Activated CD4-positive, alpha-beta T cell treated with anti-CD3 and anti-CD28 coated beads, Interleukin-2, amount 10 ng/mL, durations not matched to agents 24 days and 14 days (primary cell): ENCODE measurements around the gene PRRX1. TPM values are rescaled to one million over a fixed set of nuclear protein-coding genes. Genes with fewer than 3 reads are reported as not detected.

Experiments used
- DNase-seq: peaks from one replicate; pipeline ENCODE4 v3.0.0; 2022
- H3K27ac Mint-ChIP-seq: one replicate; pipeline ENCODE4 v1.8.0; 2022; ENCODE audit warnings: mild to moderate bottlenecking, mixed read lengths
- H3K27me3 Mint-ChIP-seq: one replicate; pipeline ENCODE4 v1.8.0; 2022; ENCODE audit warnings: mixed read lengths
- H3K36me3 Mint-ChIP-seq: one replicate; pipeline ENCODE4 v1.8.0; 2022; ENCODE audit warnings: low read depth, mild to moderate bottlenecking, mixed read lengths
- H3K4me1 Mint-ChIP-seq: one replicate; pipeline ENCODE4 v1.8.0; 2021; ENCODE audit warnings: mixed read lengths
- H3K4me3 Mint-ChIP-seq: one replicate; pipeline ENCODE4 v1.8.0; 2022; ENCODE audit warnings: mild to moderate bottlenecking, moderate library complexity, mixed read lengths
- H3K9me3 Mint-ChIP-seq: one replicate; pipeline ENCODE4 v1.8.0; 2021; ENCODE audit warnings: mixed read lengths
- intact Hi-C: fragments of 100-400 bp; cut with micrococcal nuclease; formaldehyde crosslinking; loops from one replicate; pipeline ENCODE4 v1.15.1; 2023
- total RNA-seq: library from RNA; stranded (reverse); gene quantifications from 2 replicates; pipeline ENCODE4 v1.2.3, GENCODE V29; 2022

The PRRX1 gene
- total RNA-seq, 1 donor from 2014 or later: not detected

- Mint-ChIP-seq H3K9me3 (no peaks in the 10 kb centered on the region), H3K27me3 (peaks cover 18% of the 10 kb centered on the region), H3K36me3 (no peaks in the 10 kb centered on the region), H3K4me3 (no peak overlapping the region), H3K27ac (no peak overlapping the region), H3K4me1 (peaks cover 2% of the 10 kb centered on the region)
- DNase-seq: no peak
- intact Hi-C loops: no loop called here
These were observed 22.4 kb downstream of the PRRX1 start for GRCh38 chr1:170686291-170686690.

- no peak overlapping the region for H3K27ac Mint-ChIP-seq
- no peak for DNase-seq
- H3K27me3 Mint-ChIP-seq: peaks cover 17% of the 10 kb centered on the region
- H3K4me1 Mint-ChIP-seq: peaks cover 2% of the 10 kb centered on the region
- no peaks in the 10 kb centered on the region for H3K36me3 Mint-ChIP-seq
- no peaks in the 10 kb centered on the region for H3K9me3 Mint-ChIP-seq
- intact Hi-C loops: loop anchor here (2.0 kb wide), 1 partner anchor 241 kb away; no protein-coding TSS in a partner anchor
- no peak overlapping the region for H3K4me3 Mint-ChIP-seq
These were observed 23.7 kb downstream of the PRRX1 start for GRCh38 chr1:170687621-170688020.

GRCh38 chr1:170691258-170691657 lies 27.3 kb downstream of the PRRX1 start:
- Mint-ChIP-seq H3K36me3 (no peaks in the 10 kb centered on the region), H3K4me3 (no peak overlapping the region), H3K9me3 (no peaks in the 10 kb centered on the region), H3K27me3 (peaks cover 11% of the 10 kb centered on the region), H3K27ac (no peak overlapping the region), H3K4me1 (peaks cover 2% of the 10 kb centered on the region)
- no peak for DNase-seq
- intact Hi-C loops: no loop called here

GRCh38 chr1:170692866-170693575 lies 29.1 kb downstream of the PRRX1 start:
- intact Hi-C loops: no loop called here
- Mint-ChIP-seq H3K27me3 (peaks cover 7% of the 10 kb centered on the region), H3K36me3 (no peaks in the 10 kb centered on the region), H3K4me1 (peaks cover 2% of the 10 kb centered on the region), H3K27ac (no peak overlapping the region), H3K4me3 (no peak overlapping the region), H3K9me3 (no peaks in the 10 kb centered on the region)
- DNase-seq: no peak

- no peaks in the 10 kb centered on the region for H3K36me3 Mint-ChIP-seq
- no peak for DNase-seq
- no peaks in the 10 kb centered on the region for H3K9me3 Mint-ChIP-seq
- no peak overlapping the region for H3K27ac Mint-ChIP-seq
- peaks cover 7% of the 10 kb centered on the region for H3K27me3 Mint-ChIP-seq
- no peak overlapping the region for H3K4me3 Mint-ChIP-seq
- intact Hi-C loops: no loop called here
- peaks cover under 1% of the 10 kb centered on the region for H3K4me1 Mint-ChIP-seq
These were observed 30.4 kb downstream of the PRRX1 start for GRCh38 chr1:170694172-170694926.

GRCh38 chr1:170695955-170696590 lies 32.1 kb downstream of the PRRX1 start:
- Mint-ChIP-seq H3K4me1 (no peaks in the 10 kb centered on the region), H3K4me3 (no peak overlapping the region), H3K9me3 (no peaks in the 10 kb centered on the region), H3K27me3 (peaks cover 5% of the 10 kb centered on the region), H3K27ac (no peak overlapping the region), H3K36me3 (no peaks in the 10 kb centered on the region)
- DNase-seq: no peak
- intact Hi-C loops: no loop called here

GRCh38 chr1:170696591-170697290 lies 32.8 kb downstream of the PRRX1 start:
- intact Hi-C loops: no loop called here
- Mint-ChIP-seq H3K27ac (no peak overlapping the region), H3K4me1 (no peaks in the 10 kb centered on the region), H3K36me3 (no peaks in the 10 kb centered on the region), H3K9me3 (no peaks in the 10 kb centered on the region), H3K4me3 (no peak overlapping the region), H3K27me3 (peaks cover 2% of the 10 kb centered on the region)
- no peak for DNase-seq

- peaks cover 2% of the 10 kb centered on the region for H3K27me3 Mint-ChIP-seq
- H3K9me3 Mint-ChIP-seq: no peaks in the 10 kb centered on the region
- no peaks in the 10 kb centered on the region for H3K4me1 Mint-ChIP-seq
- intact Hi-C loops: no loop called here
- H3K36me3 Mint-ChIP-seq: no peaks in the 10 kb centered on the region
- no peak overlapping the region for H3K27ac Mint-ChIP-seq
- no peak for DNase-seq
- H3K4me3 Mint-ChIP-seq: no peak overlapping the region
These were observed 33.4 kb downstream of the PRRX1 start for GRCh38 chr1:170697316-170697715.

- Mint-ChIP-seq H3K36me3 (no peaks in the 10 kb centered on the region), H3K27me3 (no peaks in the 10 kb centered on the region), H3K9me3 (no peaks in the 10 kb centered on the region), H3K27ac (no peak overlapping the region), H3K4me3 (no peak overlapping the region), H3K4me1 (no peaks in the 10 kb centered on the region)
- intact Hi-C loops: no loop called here
- no peak for DNase-seq
These were observed 34.7 kb downstream of the PRRX1 start for GRCh38 chr1:170698301-170699275.

- no peak for DNase-seq
- Mint-ChIP-seq H3K4me3 (no peak overlapping the region), H3K27me3 (no peaks in the 10 kb centered on the region), H3K27ac (no peak overlapping the region), H3K4me1 (no peaks in the 10 kb centered on the region), H3K9me3 (no peaks in the 10 kb centered on the region), H3K36me3 (no peaks in the 10 kb centered on the region)
- intact Hi-C loops: no loop called here
These were observed 35.8 kb downstream of the PRRX1 start for GRCh38 chr1:170699696-170700095.

GRCh38 chr1:170700842-170701615 lies 37.1 kb downstream of the PRRX1 start:
- no peak for DNase-seq
- H3K4me1 Mint-ChIP-seq: no peaks in the 10 kb centered on the region
- no peaks in the 10 kb centered on the region for H3K9me3 Mint-ChIP-seq
- H3K36me3 Mint-ChIP-seq: no peaks in the 10 kb centered on the region
- H3K27me3 Mint-ChIP-seq: no peaks in the 10 kb centered on the region
- H3K27ac Mint-ChIP-seq: no peak overlapping the region
- H3K4me3 Mint-ChIP-seq: no peak overlapping the region
- intact Hi-C loops: no loop called here

GRCh38 chr1:170701962-170702361 lies 38.0 kb downstream of the PRRX1 start:
- no peak for DNase-seq
- no peaks in the 10 kb centered on the region for H3K9me3 Mint-ChIP-seq
- H3K36me3 Mint-ChIP-seq: no peaks in the 10 kb centered on the region
- H3K4me1 Mint-ChIP-seq: no peaks in the 10 kb centered on the region
- intact Hi-C loops: no loop called here
- H3K27ac Mint-ChIP-seq: no peak overlapping the region
- no peak overlapping the region for H3K4me3 Mint-ChIP-seq
- no peaks in the 10 kb centered on the region for H3K27me3 Mint-ChIP-seq
